HPDE6-E6E7 (cell line): Measurements from ENCODE around the gene MRPS24.
"Not testable (repeated sequence)": the region's sequence is repeated elsewhere in the genome, so short reads cannot be mapped to it uniquely, and the experiment has no call there.

Experiments used
- DNase-seq: peaks from one replicate; pipeline ENCODE4 v3.0.0; 2011; ENCODE audit warnings: missing footprints; ENCODE audit errors: extremely low spot score

Gene MRPS24

GRCh38 chr7:43838201-43838658, 31.1 kb downstream of the MRPS24 start:
- no peak for DNase-seq

DNA sequence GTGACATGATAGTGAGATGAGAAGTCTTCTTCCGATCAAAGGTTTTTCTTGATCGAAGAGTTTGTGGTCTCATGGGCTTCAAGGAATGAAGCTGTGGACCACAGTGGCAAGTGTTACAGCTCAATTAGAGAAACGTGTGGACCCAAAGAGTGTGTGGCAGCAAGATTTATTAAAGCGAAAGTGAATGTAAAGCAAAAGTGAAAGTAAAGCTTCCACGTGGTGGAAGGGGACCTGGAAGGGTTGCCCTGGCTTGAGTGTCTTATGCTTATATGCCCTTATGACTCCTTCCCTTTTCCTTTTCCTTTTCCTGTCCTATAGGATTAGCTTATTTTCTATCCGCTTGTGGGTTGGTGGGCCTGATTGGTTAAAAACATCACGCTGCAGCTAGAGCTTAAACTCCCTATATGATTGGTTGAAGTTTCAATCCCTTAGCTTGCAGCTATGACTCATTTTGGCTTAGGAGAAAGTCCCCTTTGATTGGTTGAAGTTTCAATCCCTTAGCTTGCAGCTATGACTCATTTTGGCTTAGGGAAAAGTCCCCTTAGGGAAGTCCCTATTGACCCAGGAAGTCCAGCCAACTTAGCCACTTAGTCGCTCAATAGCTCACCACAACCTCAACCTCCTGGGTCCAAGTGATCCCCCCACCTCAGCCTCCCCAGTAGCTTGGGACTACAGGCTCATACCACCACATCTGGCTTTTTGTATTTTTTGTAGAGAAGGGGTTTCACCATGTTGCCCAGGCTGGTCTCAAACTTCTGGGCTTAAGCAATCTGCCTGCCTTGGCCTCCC, 34.7 kb downstream of the MRPS24 start:
- DNase-seq = no peak

GRCh38 chr7:43830917-43831316, 38.4 kb downstream of the MRPS24 start:
- DNase-seq = not testable (repeated sequence)

GRCh38 chr7:43825391-43825808, 43.9 kb downstream of the MRPS24 start:
- DNase-seq = no peak

DNA sequence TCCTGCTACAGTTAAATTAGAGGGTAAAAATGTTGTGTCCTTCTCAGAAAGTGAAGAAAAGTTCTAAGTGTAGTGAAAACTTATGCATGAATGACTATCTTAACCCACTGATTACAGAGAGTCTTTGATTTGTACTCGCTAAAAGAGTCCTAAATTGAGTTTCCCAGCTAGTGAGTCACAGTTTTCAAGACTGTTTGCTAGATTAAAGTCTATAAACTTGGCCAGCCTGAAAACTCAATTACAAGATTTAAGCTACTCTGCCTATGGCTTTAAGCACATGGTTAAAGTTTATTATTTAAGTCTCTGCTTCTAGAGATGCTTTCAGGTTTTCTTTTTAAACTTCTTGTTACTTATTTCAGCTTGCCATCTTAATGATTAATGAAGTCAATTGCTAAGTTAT, 44.4 kb downstream of the MRPS24 start:
- no peak for DNase-seq

DNA sequence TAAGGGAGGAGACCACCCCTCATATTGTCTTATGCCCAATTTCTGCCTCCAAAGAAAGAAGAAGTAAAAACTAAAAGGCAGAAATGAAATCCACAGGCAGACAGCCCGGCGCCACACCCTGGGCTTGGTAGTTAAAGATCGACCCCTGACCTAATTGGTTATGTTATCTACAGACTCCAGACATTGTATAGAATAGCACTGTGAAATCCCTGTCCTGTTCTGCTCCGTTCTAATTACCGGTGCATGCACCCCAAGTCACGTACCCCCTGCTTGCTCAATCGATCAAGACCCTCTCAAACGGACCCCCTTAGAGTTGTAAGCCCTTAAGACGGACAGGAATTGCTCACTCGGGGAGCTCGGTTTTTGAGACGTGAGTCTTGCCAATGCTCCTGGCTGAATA, 44.8 kb downstream of the MRPS24 start:
- not testable (repeated sequence) for DNase-seq

- no peak for DNase-seq
Observed at GRCh38 chr7:43823941-43824340, 45.4 kb downstream of the MRPS24 start.

GRCh38 chr7:43823425-43823824, 45.9 kb downstream of the MRPS24 start:
- not testable (repeated sequence) for DNase-seq
